Esophagus muscularis mucosa (tissue), 4 donors: ENCODE results near the gene ITPR2.
"Not testable (repeated sequence)": the region's sequence is repeated elsewhere in the genome, so short reads cannot be mapped to it uniquely, and the experiment has no call there.

Experiments
- CTCF ChIP-seq, 3 experiments: fragments of 200-600 bp in 2 of 3; fragments of 450-650 bp in 1 of 3; sonication (generic) in 2 of 3; IDR thresholded peaks; one replicate each; pipeline ENCODE4 v1.5.1; 2017 to 2019; ENCODE audit warnings: antibody characterized with exemption in 3 of 3, mild to moderate bottlenecking in 2 of 3, moderate library complexity in 1 of 3
- EP300 ChIP-seq: sonication (generic); formaldehyde crosslinking; IDR thresholded peaks from one replicate; pipeline ENCODE4 v1.6.1; 2017; ENCODE audit warnings: antibody characterized with exemption
- POLR2AphosphoS5 ChIP-seq, 2 donors: sonication (generic); formaldehyde crosslinking; IDR thresholded peaks; one replicate each; pipeline ENCODE4 v1.6.1; 2017; ENCODE audit warnings: antibody characterized with exemption in 2 of 2

GRCh38 chr12:26517320-26517719 lies 315.7 kb downstream of the ITPR2 start:
- TF ChIP-seq CTCF (IDR thresholded peaks at IDR 0.05); POLR2AphosphoS5 (IDR thresholded peaks at IDR 0.05); EP300: not testable (repeated sequence)
